GM12872 (cell line): ENCODE results near the gene MAT1A.

ENCODE experiments used
- CTCF ChIP-seq: IDR thresholded peaks from 3 replicates; pipeline ENCODE4 v1.5.1; 2011; ENCODE audit warnings: low read depth, mild to moderate bottlenecking, low read length, moderate library complexity; ENCODE audit not compliant: insufficient read depth

MAT1A gene

GRCh38 chr10:80275756-80276155 lies 13.7 kb downstream of the MAT1A start:
- TF ChIP-seq CTCF = no peak

GRCh38 chr10:80275135-80275498 lies 14.3 kb downstream of the MAT1A start:
- no peak for TF ChIP-seq CTCF

- no peak for TF ChIP-seq CTCF
Observed at GRCh38 chr10:80274396-80275134, 14.9 kb downstream of the MAT1A start.

- TF ChIP-seq CTCF = no peak
Observed at GRCh38 chr10:80273523-80274170, 15.8 kb downstream of the MAT1A start.

- no peak for TF ChIP-seq CTCF
Observed at GRCh38 chr10:80272793-80273522, 16.5 kb downstream of the MAT1A start.

- no peak for TF ChIP-seq CTCF
Observed at GRCh38 chr10:80271416-80271815, 18.0 kb downstream of the MAT1A start.

- no peak for TF ChIP-seq CTCF
Observed at GRCh38 chr10:80270887-80271286, 18.6 kb downstream of the MAT1A start.
